ENCODE results near the gene CCDC34.

DNA sequence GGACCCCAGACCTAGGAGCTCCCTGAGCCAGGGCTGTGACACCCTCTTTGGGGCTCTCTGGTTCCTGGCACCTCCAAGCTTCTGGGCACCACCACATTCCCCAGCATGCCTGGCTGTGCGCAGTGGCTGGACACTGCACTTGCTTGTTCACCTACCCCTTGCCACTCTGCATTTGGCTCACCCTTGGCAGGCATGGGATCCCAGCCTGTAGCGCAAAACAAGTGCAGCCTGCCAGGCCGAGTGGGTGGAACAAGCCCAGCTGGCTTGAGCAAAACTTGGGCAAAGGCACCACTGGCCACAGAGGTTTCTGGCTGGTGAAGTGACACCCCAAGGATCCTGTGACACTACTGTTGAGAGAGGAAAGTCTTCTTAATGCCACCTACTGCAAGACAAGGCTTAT is 57.3 kb downstream of the CCDC34 start:
- TF ChIP-seq CTCF (IDR thresholded peaks at IDR 0.05; ENCODE audit: low read length) (no peak), EZH2 (optimal IDR thresholded peaks at IDR 0.05; ENCODE audit: low read depth, low read length) (no peak), EZH2phosphoT487 (IDR thresholded peaks at IDR 0.05; ENCODE audit: low read length) (no peak)
